Activated CD8-positive, alpha-beta T cell treated with anti-CD3 and anti-CD28 coated beads for 36 hours (primary cell): ENCODE results near the gene CDKN1C. TPM values are rescaled to one million over a fixed set of nuclear protein-coding genes. Genes with fewer than 3 reads are reported as not detected.

ENCODE experiments used
- ATAC-seq: fragments of 200-7000 bp; cut with Tn5 transposase; one replicate; pipeline ENCODE4 v1.10.0; 2021; ENCODE audit warnings: mild to moderate bottlenecking, moderate library complexity
- CTCF ChIA-PET: fragments of 350-600 bp; sonication (Branson Sonifier 250); formaldehyde crosslinking; loops from one replicate; lab custom pipeline; 2021; ENCODE audit warnings: antibody characterized with exemption; lab: Charles Lee
- POLR2A ChIA-PET: fragments of 350-600 bp; sonication (Branson Sonifier 250); formaldehyde crosslinking; loops from one replicate; lab custom pipeline; 2021; ENCODE audit warnings: antibody characterized with exemption; lab: Charles Lee
- DNase-seq: peaks from one replicate; pipeline ENCODE4 v3.0.0-alpha.2; 2020
- H3K27ac Mint-ChIP-seq: one replicate; pipeline ENCODE4 v1.8.0; 2021; ENCODE audit warnings: mild to moderate bottlenecking, mixed read lengths
- H3K27me3 Mint-ChIP-seq: one replicate; pipeline ENCODE4 v1.8.0; 2021; ENCODE audit warnings: mixed read lengths
- H3K36me3 Mint-ChIP-seq: one replicate; pipeline ENCODE4 v1.8.0; 2021; ENCODE audit warnings: low read depth, mixed read lengths
- H3K4me1 Mint-ChIP-seq: one replicate; pipeline ENCODE4 v1.8.0; 2021; ENCODE audit warnings: low read depth, mixed read lengths
- H3K4me3 Mint-ChIP-seq: one replicate; pipeline ENCODE4 v1.8.0; 2021; ENCODE audit warnings: mild to moderate bottlenecking, moderate library complexity, mixed read lengths
- H3K9me3 Mint-ChIP-seq: one replicate; pipeline ENCODE4 v1.8.0; 2021; ENCODE audit warnings: mixed read lengths
- CTCF ChIP-seq: fragments of 200-600 bp; IDR thresholded peaks from one replicate; pipeline ENCODE4 v1.8.0; 2022; ENCODE audit warnings: antibody characterized with exemption, mild to moderate bottlenecking
- intact Hi-C: fragments of 100-400 bp; cut with micrococcal nuclease; formaldehyde crosslinking; loops from one replicate; pipeline ENCODE4 v1.10.0; 2022
- total RNA-seq, 2 experiments: library from RNA; stranded (reverse); gene quantifications; one replicate each; pipeline ENCODE4 v1.2.3, GENCODE V29; 2021

The CDKN1C gene
- total RNA-seq, 2 experiments from 2014 or later, result 1.6 TPM

GRCh38 chr11:2901196-2901796 lies 15.7 kb upstream of the CDKN1C start:
- TF ChIP-seq CTCF, result no peak
- no peak overlapping the region for H3K27ac Mint-ChIP-seq
- H3K36me3 Mint-ChIP-seq, result peaks cover 17% of the 10 kb centered on the region
- no peak for DNase-seq
- ChIA-PET CTCF (interaction anchor here (1.1 to 3.0 kb wide), 5 partner anchors 8 to 481 kb away, joined by 5 to 14 read pairs (median 8); partner anchors contain the start of gene PHLDA2), POLR2A (interaction anchor here (3.2 kb wide), 1 partner anchor 9 kb away, joined by 15 read pairs; no protein-coding TSS in a partner anchor)
- intact Hi-C loops, result no loop called here
- H3K4me1 Mint-ChIP-seq, result peaks cover 29% of the 10 kb centered on the region
- peak overlapping the region; percentile 47 for H3K4me3 Mint-ChIP-seq
- no peak for ATAC-seq
- H3K9me3 Mint-ChIP-seq, result no peaks in the 10 kb centered on the region
- H3K27me3 Mint-ChIP-seq, result no peaks in the 10 kb centered on the region

GRCh38 chr11:2899080-2899783 lies 13.7 kb upstream of the CDKN1C start:
- H3K4me1 Mint-ChIP-seq, result peaks cover 29% of the 10 kb centered on the region
- intact Hi-C loops, result loop anchor here (10.0 kb wide), 1 partner anchor 594 kb away; the partner anchor contains the start of genes C11orf21 and TSPAN32

GRCh38 chr11:2898366-2899079 lies 12.9 kb upstream of the CDKN1C start:
- DNase-seq (peak; percentile 86), ATAC-seq (peak; percentile 68)
- no peaks in the 10 kb centered on the region for H3K27me3 Mint-ChIP-seq
- peak overlapping the region; percentile 56 for H3K4me3 Mint-ChIP-seq
- POLR2A ChIA-PET, result interaction anchor here (1.2 kb wide), 1 partner anchor 42 kb away, joined by 3 read pairs; no protein-coding TSS in a partner anchor
- intact Hi-C loops, result loop anchor here (10.0 kb wide), 1 partner anchor 594 kb away; the partner anchor contains the start of genes C11orf21 and TSPAN32
- TF ChIP-seq CTCF, result no peak
- peaks cover 26% of the 10 kb centered on the region for H3K4me1 Mint-ChIP-seq
- peaks cover 2% of the 10 kb centered on the region for H3K36me3 Mint-ChIP-seq
- H3K9me3 Mint-ChIP-seq, result no peaks in the 10 kb centered on the region
- peak overlapping the region; percentile 93 for H3K27ac Mint-ChIP-seq
- CTCF ChIA-PET, result interaction anchor here (0.6 to 1.9 kb wide), 5 partner anchors 11 to 365 kb away, joined by 3 to 10 read pairs (median 4); no protein-coding TSS in a partner anchor

More at GRCh38 chr11:2899080-2899783, 13.7 kb upstream of the CDKN1C start:
- ChIA-PET POLR2A (interaction anchor here (1.2 kb wide), 1 partner anchor 42 kb away, joined by 3 read pairs; no protein-coding TSS in a partner anchor), CTCF (interaction anchor here (1.1 to 1.9 kb wide), 4 partner anchors 11 to 366 kb away, joined by 3 to 10 read pairs (median 5); no protein-coding TSS in a partner anchor)
- no peak for ATAC-seq
- H3K36me3 Mint-ChIP-seq, result peaks cover 2% of the 10 kb centered on the region
- TF ChIP-seq CTCF, result no peak
- H3K27ac Mint-ChIP-seq, result peak overlapping the region; percentile 93
- no peak overlapping the region for H3K4me3 Mint-ChIP-seq
- H3K27me3 Mint-ChIP-seq, result no peaks in the 10 kb centered on the region
- DNase-seq, result no peak
- H3K9me3 Mint-ChIP-seq, result no peaks in the 10 kb centered on the region

GRCh38 chr11:2897048-2897447 lies 11.5 kb upstream of the CDKN1C start:
- H3K4me3 Mint-ChIP-seq, result no peak overlapping the region
- peaks cover 2% of the 10 kb centered on the region for H3K36me3 Mint-ChIP-seq
- H3K9me3 Mint-ChIP-seq, result no peaks in the 10 kb centered on the region
- no peak for TF ChIP-seq CTCF
- ATAC-seq (no peak), DNase-seq (no peak)
- intact Hi-C loops, result loop anchor here (10.0 kb wide), 1 partner anchor 592 kb away; the partner anchor contains the start of genes C11orf21 and TSPAN32
- POLR2A ChIA-PET, result interaction anchor here (1.0 kb wide), 1 partner anchor 10 kb away, joined by 3 read pairs; no protein-coding TSS in a partner anchor
- no peaks in the 10 kb centered on the region for H3K27me3 Mint-ChIP-seq
- H3K27ac Mint-ChIP-seq, result no peak overlapping the region
- CTCF ChIA-PET, result interaction anchor here (1.0 to 1.9 kb wide), 2 partner anchors 9 to 33 kb away, joined by 3 to 6 read pairs; no protein-coding TSS in a partner anchor
- H3K4me1 Mint-ChIP-seq, result peaks cover 30% of the 10 kb centered on the region
